DOHH2 (cell line): ENCODE results near the gene AGAP2.

Source experiments
- CTCF ChIP-seq: fragments of 200-600 bp; sonication (generic); IDR thresholded peaks from one replicate; pipeline ENCODE4 v1.5.1; 2014; ENCODE audit warnings: antibody characterized with exemption, mild to moderate bottlenecking, low read depth, low read length; ENCODE audit not compliant: poor library complexity, severe bottlenecking
- EZH2phosphoT487 ChIP-seq: fragments of 200-600 bp; sonication (generic); IDR thresholded peaks from 2 replicates; pipeline ENCODE4 v1.6.1; 2017; ENCODE audit warnings: borderline replicate concordance, mild to moderate bottlenecking, antibody characterized with exemption, low read length, moderate library complexity, mixed read lengths

DNA sequence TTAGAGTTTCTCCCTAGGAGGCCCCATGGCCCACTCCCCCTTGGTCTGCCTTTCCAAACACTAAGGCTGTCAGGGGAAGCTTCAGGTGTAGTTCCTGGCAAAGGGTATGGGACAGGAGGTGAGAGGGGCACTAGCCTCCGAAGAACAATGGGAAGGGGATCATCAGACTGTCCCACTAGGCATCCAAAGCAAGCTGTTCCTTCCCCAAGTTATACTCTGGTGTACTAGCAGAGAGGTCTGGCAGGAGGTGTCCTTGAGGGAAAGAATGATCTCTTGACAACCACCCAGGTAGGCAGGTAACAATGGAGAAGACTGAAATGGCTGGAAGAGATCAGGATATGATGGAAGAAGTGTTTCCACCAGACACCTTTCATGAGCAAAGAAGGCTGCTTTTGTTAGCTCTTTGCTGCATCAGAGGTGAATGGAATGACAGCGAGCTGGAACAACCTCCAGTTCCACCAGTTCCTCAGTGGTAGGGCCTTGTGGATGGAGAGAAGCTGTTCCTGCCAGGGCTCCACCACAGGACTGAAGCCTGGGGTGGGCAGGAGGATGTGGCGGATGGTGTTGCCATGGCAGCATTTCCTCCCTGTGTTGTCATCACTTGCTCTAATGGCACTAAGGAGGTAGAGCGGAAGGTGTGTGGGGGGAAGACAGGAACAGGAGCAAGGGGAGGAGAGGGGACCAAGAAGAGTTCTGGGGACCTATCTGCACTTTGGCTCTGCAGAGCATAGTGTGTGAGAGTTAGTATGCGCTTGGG lies 2.3 kb upstream of the AGAP2 start:
- TF ChIP-seq CTCF (no peak), EZH2phosphoT487 (no peak)
